ENCODE results near the gene CRIP2. TPM values are rescaled to one million over a fixed set of nuclear protein-coding genes. Genes with fewer than 3 reads are reported as not detected.
A peak's percentile ranks its signal among the peaks of the same experiment; 100 is the strongest.

CRIP2 gene
- total and polyA plus RNA-seq, 2 of the 4 experiments (the other 2 are of a cell fraction), result 18.1 to 123 TPM

DNA sequence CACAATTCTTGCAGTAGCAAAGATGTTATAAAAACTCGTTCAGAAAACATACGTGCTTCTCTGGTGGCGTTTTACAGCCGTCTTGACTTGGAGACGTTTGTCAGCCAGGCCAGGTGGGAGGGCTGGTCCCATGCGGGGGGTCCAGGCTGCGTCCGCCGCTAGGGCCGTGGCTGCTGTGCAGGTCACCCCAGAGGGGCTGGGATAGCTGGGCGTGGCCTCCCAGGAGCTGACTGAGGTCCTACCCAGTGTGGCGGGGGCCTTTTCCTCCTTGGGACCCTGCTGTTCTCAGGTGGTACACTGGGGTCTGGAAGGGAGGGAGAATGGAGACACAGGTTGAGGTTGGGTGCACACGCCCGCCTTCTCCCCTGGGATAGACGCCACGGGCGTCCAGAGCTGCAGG lies 29.8 kb upstream of the CRIP2 start:
- peak overlapping the region; percentile 23 for H2AK9ac ChIP-seq (replicated peaks; ENCODE audit: low read depth, low read length, poor library complexity)
- TF ChIP-seq, protein P1, sequence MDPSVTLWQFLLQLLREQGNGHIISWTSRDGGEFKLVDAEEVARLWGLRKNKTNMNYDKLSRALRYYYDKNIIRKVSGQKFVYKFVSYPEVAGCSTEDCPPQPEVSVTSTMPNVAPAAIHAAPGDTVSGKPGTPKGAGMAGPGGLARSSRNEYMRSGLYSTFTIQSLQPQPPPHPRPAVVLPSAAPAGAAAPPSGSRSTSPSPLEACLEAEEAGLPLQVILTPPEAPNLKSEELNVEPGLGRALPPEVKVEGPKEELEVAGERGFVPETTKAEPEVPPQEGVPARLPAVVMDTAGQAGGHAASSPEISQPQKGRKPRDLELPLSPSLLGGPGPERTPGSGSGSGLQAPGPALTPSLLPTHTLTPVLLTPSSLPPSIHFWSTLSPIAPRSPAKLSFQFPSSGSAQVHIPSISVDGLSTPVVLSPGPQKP (IDR thresholded peaks at IDR 0.05; ENCODE audit: borderline replicate concordance, low read depth, low read length), result no peak
- no peak for TF ChIP-seq RFX5 (IDR thresholded peaks at IDR 0.05; ENCODE audit: low read depth, low read length)
- TF ChIP-seq CHD1 (IDR thresholded peaks at IDR 0.05; ENCODE audit: low read depth, low read length), result no peak
- 83% methylated on average over 11 of the region's 17 CpGs; no CpG with 5 or more reads in 1 of the 2 experiments for WGBS, 2 experiments (ENCODE audit: extremely low coverage in 2 of 2, insufficient read length in 1 of 2)
- no peak overlapping the region for H3K4me2 ChIP-seq (ENCODE audit: low read depth, low read length)
- no peak overlapping the region for H2BK20ac ChIP-seq (ENCODE audit: low read depth, low read length)
- intact Hi-C loops (cut with micrococcal nuclease), result no loop called here
- no peaks in the 10 kb centered on the region for H3K27me3 ChIP-seq (ENCODE audit: control insufficient read depth, insufficient read depth, low read length)
- H3K36me3 ChIP-seq (ENCODE audit: control insufficient read depth, insufficient read depth, low read length), result peaks cover 24% of the 10 kb centered on the region; the same call in 1 of the 2 replicates
- dilution Hi-C loops (cut with HindIII; ENCODE audit: low sequenced_read_pairs, unreplicated experiment), result no loop called here
- no peak overlapping the region for H4K5ac ChIP-seq (ENCODE audit: low read depth, low read length)
- H3K4me1 ChIP-seq (ENCODE audit: control insufficient read depth, insufficient read depth, low read length), result no peaks in the 10 kb centered on the region
- ATAC-seq (ENCODE audit: low read depth) (no peak), DNase-seq (no peak)
- peaks cover 3 to 46% of the 10 kb centered on the region in 2 experiments for H3K79me1 ChIP-seq (ENCODE audit: low read depth in 1 of 2, low read length in 2 of 2)
- H3K4ac ChIP-seq (ENCODE audit: low read depth, low read length), result no peak overlapping the region
- H3K23ac ChIP-seq (ENCODE audit: low read depth, low read length), result no peak overlapping the region
- H2AFZ ChIP-seq (replicated peaks; ENCODE audit: low read length, poor library complexity), result no peak overlapping the region
- no peaks in the 10 kb centered on the region for H3K9me1 ChIP-seq (ENCODE audit: insufficient read depth, low read length)
- no peak overlapping the region for H3K4me3 ChIP-seq (ENCODE audit: insufficient read depth, low read depth, low read length)
- H4K91ac ChIP-seq (ENCODE audit: insufficient read depth, low read depth, low read length), result no peak overlapping the region
- ChIA-PET POLR2A (ENCODE audit: unreplicated experiment) (no interaction called here), CTCF (no interaction called here)
- BruUV-seq (replicated peaks), result no TSS peak
- in situ Hi-C loops (cut with MboI; ENCODE audit: low sequenced_read_pairs), result no loop called here
- no peak overlapping the region for H2BK15ac ChIP-seq (ENCODE audit: low read depth, low read length)
- no peak overlapping the region for H3K9ac ChIP-seq (ENCODE audit: low read depth, low read length)
- no peak overlapping the region for H3K14ac ChIP-seq (replicated peaks; ENCODE audit: low read depth, low read length)
- peaks cover 42% of the 10 kb centered on the region for H4K20me1 ChIP-seq (ENCODE audit: insufficient read depth, low read length)
- H3K27ac ChIP-seq (ENCODE audit: insufficient read depth, low read length), result no peak overlapping the region
- H4K8ac ChIP-seq (ENCODE audit: low read depth in 2 of 2, low read length in 2 of 2), result no peak overlapping the region
- no peak overlapping the region for H3K18ac ChIP-seq (ENCODE audit: low read depth, low read length)
- H3K56ac ChIP-seq (ENCODE audit: extremely low read depth, insufficient read depth, low read length), result no peak overlapping the region
- H2AK5ac ChIP-seq (ENCODE audit: low read depth, low read length), result no peak overlapping the region
- H2BK120ac ChIP-seq (ENCODE audit: low read depth, low read length), result no peak overlapping the region
- no peak overlapping the region for H2BK5ac ChIP-seq (ENCODE audit: low read depth, low read length, poor library complexity, severe bottlenecking)
- no peaks in the 10 kb centered on the region for H3K9me3 ChIP-seq (ENCODE audit: control insufficient read depth, insufficient read depth, low read length)
